MCF 10A (cell line): ENCODE measurements around the gene ATF7IP2. TPM values are rescaled to one million over a fixed set of nuclear protein-coding genes. Genes with fewer than 3 reads are reported as not detected.

ENCODE experiments used
- BruUV-seq: library from RNA; stranded (reverse); fragments of 400-500 nt; replicated peaks from 2 replicates; lab custom pipeline; 2021; lab: Mats Ljungman, UMichigan
- CTCF ChIA-PET: fragments of 300-600 bp; sonication (Branson Sonifier 250); formaldehyde crosslinking; extraction: SDS; loops from one replicate; lab custom pipeline; 2021; ENCODE audit warnings: antibody characterized with exemption, inconsistent platforms; lab: Yijun Ruan, JAX
- POLR2A ChIA-PET: fragments of 300-600, 350-650 bp; sonication (Branson Sonifier 250); formaldehyde crosslinking; extraction: SDS; loops from one replicate; lab custom pipeline; 2020; ENCODE audit warnings: antibody characterized with exemption, inconsistent platforms; lab: Yijun Ruan, JAX
- DNase-seq: peaks from one replicate; pipeline ENCODE4 v3.0.0-alpha.2; 2018; ENCODE audit not compliant: unreplicated experiment
- H3K27ac Mint-ChIP-seq: one replicate; pipeline ENCODE4 v1.8.0; 2022; ENCODE audit warnings: mild to moderate bottlenecking, low read depth, mixed read lengths; ENCODE audit not compliant: unreplicated experiment
- H3K27me3 Mint-ChIP-seq: one replicate; pipeline ENCODE4 v1.8.0; 2022; ENCODE audit warnings: mixed read lengths; ENCODE audit not compliant: insufficient read depth, unreplicated experiment
- H3K36me3 Mint-ChIP-seq: one replicate; pipeline ENCODE4 v1.8.0; 2022; ENCODE audit warnings: mild to moderate bottlenecking, moderate library complexity, mixed read lengths; ENCODE audit not compliant: insufficient read depth, unreplicated experiment
- H3K4me1 Mint-ChIP-seq: one replicate; pipeline ENCODE4 v1.8.0; 2022; ENCODE audit warnings: mixed read lengths; ENCODE audit not compliant: insufficient read depth, unreplicated experiment
- H3K4me3 Mint-ChIP-seq: one replicate; pipeline ENCODE4 v1.8.0; 2022; ENCODE audit warnings: mild to moderate bottlenecking, moderate library complexity, mixed read lengths; ENCODE audit not compliant: unreplicated experiment
- H3K9me3 Mint-ChIP-seq: one replicate; pipeline ENCODE4 v1.8.0; 2022; ENCODE audit warnings: mixed read lengths; ENCODE audit not compliant: unreplicated experiment
- CTCF ChIP-seq: fragments of 200-600 bp; IDR thresholded peaks from one replicate; pipeline ENCODE4 v1.8.0; 2022; ENCODE audit warnings: antibody characterized with exemption, mild to moderate bottlenecking; ENCODE audit not compliant: unreplicated experiment
- intact Hi-C: fragments of 100-400 bp; cut with micrococcal nuclease; formaldehyde crosslinking; loops from 2 replicates; pipeline ENCODE4 v1.14.1; 2022
- total RNA-seq: library from RNA; stranded (reverse); gene quantifications from 2 replicates; pipeline ENCODE4 v1.2.3, GENCODE V29; 2022

Gene ATF7IP2
- total RNA-seq, 1 experiment from 2014 or later = 6.5 TPM

- TF ChIP-seq CTCF = no peak
- CTCF ChIA-PET = interaction anchor here (0.9 to 1.0 kb wide), 4 partner anchors 11 to 238 kb away, joined by 3 to 4 read pairs (median 4); no protein-coding TSS in a partner anchor
- BruUV-seq = no TSS peak
These were observed 108.6 kb downstream of the ATF7IP2 start for GRCh38 chr16:10494343-10495030.

GRCh38 chr16:10495031-10495345 lies 109.1 kb downstream of the ATF7IP2 start:
- no TSS peak for BruUV-seq
- Mint-ChIP-seq H3K36me3 (no peaks in the 10 kb centered on the region), H3K27ac (no peak overlapping the region), H3K4me3 (no peak overlapping the region), H3K27me3 (no peaks in the 10 kb centered on the region), H3K4me1 (no peaks in the 10 kb centered on the region), H3K9me3 (peaks cover 15% of the 10 kb centered on the region)
- intact Hi-C loops = no loop called here
- ChIA-PET CTCF (interaction anchor here (0.6 to 1.0 kb wide), 3 partner anchors 10 to 676 kb away, joined by 3 to 5 read pairs (median 4); no protein-coding TSS in a partner anchor), POLR2A (interaction anchor here (0.6 kb wide), 1 partner anchor 1656 kb away, joined by 3 read pairs; no protein-coding TSS in a partner anchor)
- DNase-seq = no peak
- TF ChIP-seq CTCF = no peak

More at GRCh38 chr16:10494343-10495030, 108.6 kb downstream of the ATF7IP2 start:
- no peaks in the 10 kb centered on the region for H3K36me3 Mint-ChIP-seq
- POLR2A ChIA-PET = interaction anchor here (0.6 kb wide), 1 partner anchor 1656 kb away, joined by 3 read pairs; no protein-coding TSS in a partner anchor
- H3K27ac Mint-ChIP-seq = no peak overlapping the region
- no peak for DNase-seq
- no peaks in the 10 kb centered on the region for H3K27me3 Mint-ChIP-seq
- no peaks in the 10 kb centered on the region for H3K4me1 Mint-ChIP-seq
- intact Hi-C loops = no loop called here
- no peak overlapping the region for H3K4me3 Mint-ChIP-seq
- peaks cover 15% of the 10 kb centered on the region for H3K9me3 Mint-ChIP-seq

GRCh38 chr16:10497132-10498101 lies 111.6 kb downstream of the ATF7IP2 start:
- CTCF ChIA-PET = interaction anchor here (0.5 to 1.3 kb wide), 6 partner anchors 181 to 1337 kb away, joined by 3 to 6 read pairs (median 3); no protein-coding TSS in a partner anchor
- H3K4me3 Mint-ChIP-seq = no peak overlapping the region
- no peaks in the 10 kb centered on the region for H3K27me3 Mint-ChIP-seq
- POLR2A ChIA-PET = interaction anchor here (0.7 kb wide), 1 partner anchor 227 kb away, joined by 4 read pairs; no protein-coding TSS in a partner anchor
- intact Hi-C loops = no loop called here
- no TSS peak for BruUV-seq
- no peak for TF ChIP-seq CTCF
- no peaks in the 10 kb centered on the region for H3K36me3 Mint-ChIP-seq
- peaks cover 15% of the 10 kb centered on the region for H3K9me3 Mint-ChIP-seq
- peaks cover 6% of the 10 kb centered on the region for H3K4me1 Mint-ChIP-seq
- no peak overlapping the region for H3K27ac Mint-ChIP-seq
- no peak for DNase-seq
